OCI-LY1 (cell line): Measurements from ENCODE around the gene MAT2A.

ENCODE experiments used
- CTCF ChIP-seq: fragments of 200-600 bp; sonication (generic), shearing (Covaris generic); IDR thresholded peaks from 2 replicates; pipeline ENCODE4 v1.5.1; 2017; ENCODE audit warnings: mild to moderate bottlenecking, antibody characterized with exemption, low read length, moderate library complexity, mixed read lengths
- EZH2 ChIP-seq: fragments of 200-600 bp; sonication (generic), shearing (Covaris generic); IDR thresholded peaks from 2 replicates; pipeline ENCODE4 v1.8.0; 2017; ENCODE audit warnings: borderline replicate concordance, mixed run types, mild to moderate bottlenecking, antibody characterized with exemption, low read length, moderate library complexity, mixed read lengths

DNA sequence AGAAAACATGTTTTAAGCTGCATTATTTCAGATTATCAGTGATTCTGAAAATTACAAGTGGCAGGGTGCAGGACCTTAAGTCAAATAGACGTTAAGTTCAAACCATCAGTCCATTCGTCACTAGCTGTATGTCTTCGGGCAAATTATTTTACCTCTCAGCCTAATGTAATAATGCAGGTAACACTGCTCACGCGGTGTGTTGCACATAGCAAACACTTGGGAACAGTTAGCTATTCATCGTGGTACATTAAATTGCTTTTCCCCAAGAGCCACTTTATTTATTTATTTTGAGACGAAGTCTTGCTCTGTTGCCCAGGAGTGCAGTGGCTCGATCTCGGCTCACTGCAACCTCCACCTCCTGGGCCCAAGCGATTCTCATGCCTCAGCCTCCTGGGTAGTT, 10.1 kb downstream of the MAT2A start:
- TF ChIP-seq CTCF (no peak), EZH2 (no peak)
